Liver (tissue), 9 donors: ENCODE results near the gene OSBPL5. TPM values are rescaled to one million over a fixed set of nuclear protein-coding genes. Genes with fewer than 3 reads are reported as not detected.

ENCODE experiments used
- DNase-seq: peaks from one replicate; pipeline ENCODE4 v3.0.0-alpha.2; 2017; ENCODE audit warnings: low spot score
- H3K27ac ChIP-seq, 2 donors: one replicate each; pipeline ENCODE4 v1.7.0; 2013; ENCODE audit warnings: inconsistent platforms in 2 of 2, low read length in 2 of 2, control low read depth in 1 of 2, low read depth in 1 of 2, mild to moderate bottlenecking in 1 of 2
- H3K27me3 ChIP-seq, 4 donors: one replicate each; pipeline versions ENCODE4 v1.6.1 to v1.7.0; 2013; ENCODE audit warnings: low read length in 3 of 4, inconsistent platforms in 1 of 4, mild to moderate bottlenecking in 1 of 4, moderate library complexity in 1 of 4; ENCODE audit not compliant: control insufficient read depth in 4 of 4, insufficient read depth in 4 of 4
- H3K36me3 ChIP-seq, 4 donors: one replicate each; pipeline versions ENCODE4 v1.6.1 to v1.7.0; 2013; ENCODE audit warnings: low read length in 3 of 4, mild to moderate bottlenecking in 3 of 4, low read depth in 1 of 4, moderate library complexity in 1 of 4; ENCODE audit not compliant: control insufficient read depth in 4 of 4, insufficient read depth in 3 of 4
- H3K4me1 ChIP-seq, 4 donors: one replicate each; pipeline versions ENCODE4 v1.6.1 to v1.7.0; 2013; ENCODE audit warnings: low read length in 3 of 4, mild to moderate bottlenecking in 3 of 4, moderate library complexity in 1 of 4; ENCODE audit not compliant: control insufficient read depth in 4 of 4, insufficient read depth in 4 of 4
- H3K4me3 ChIP-seq, 3 donors: one replicate each; pipeline versions ENCODE4 v1.6.1 to v1.7.0; 2013; ENCODE audit warnings: low read length in 3 of 3, control low read depth in 1 of 3, low read depth in 1 of 3, mild to moderate bottlenecking in 1 of 3
- H3K9ac ChIP-seq, 2 donors: one replicate each; pipeline ENCODE4 v1.7.0; 2013; ENCODE audit warnings: low read length in 2 of 2, mild to moderate bottlenecking in 2 of 2, moderate library complexity in 2 of 2, control low read depth in 1 of 2, low read depth in 1 of 2
- H3K9me3 ChIP-seq, 4 donors: one replicate each; pipeline versions ENCODE4 v1.6.1 to v1.7.0; 2013; ENCODE audit warnings: low read length in 3 of 4; ENCODE audit not compliant: control insufficient read depth in 4 of 4
- ATF3 ChIP-seq: IDR thresholded peaks from 2 replicates; pipeline ENCODE4 v1.6.1; 2016; ENCODE audit warnings: antibody characterized with exemption
- CTCF ChIP-seq: fragments of 150-350 bp; IDR thresholded peaks from 2 replicates; pipeline ENCODE4 v1.5.1; 2017; ENCODE audit warnings: improper control_type of control experiment, low read depth, low read length; ENCODE audit not compliant: missing input control
- EGR1 ChIP-seq, 2 donors: IDR thresholded peaks; 2 replicates each; pipeline ENCODE4 v1.6.1; 2016 to 2018; ENCODE audit warnings: antibody characterized with exemption in 2 of 2, low read depth in 2 of 2
- FOXA1 ChIP-seq: IDR thresholded peaks from 2 replicates; pipeline ENCODE4 v1.6.1; 2016; ENCODE audit warnings: antibody characterized with exemption
- FOXA2 ChIP-seq: IDR thresholded peaks from 2 replicates; pipeline ENCODE4 v1.6.1; 2016; ENCODE audit warnings: antibody characterized with exemption
- GABPA ChIP-seq, 2 donors: IDR thresholded peaks in 1 of 2; conservative IDR thresholded peaks in 1 of 2; 2 replicates each; pipeline ENCODE4 v1.6.1; 2016; ENCODE audit warnings: antibody characterized with exemption in 2 of 2, mild to moderate bottlenecking in 1 of 2, moderate library complexity in 1 of 2
- HNF4A ChIP-seq, 2 donors: conservative IDR thresholded peaks; 2 replicates each; pipeline ENCODE4 v1.6.1; 2016; ENCODE audit warnings: antibody characterized with exemption in 2 of 2, mild to moderate bottlenecking in 2 of 2
- HNF4G ChIP-seq: IDR thresholded peaks from 2 replicates; pipeline ENCODE4 v1.6.1; 2016; ENCODE audit warnings: antibody characterized with exemption
- JUND ChIP-seq, 2 donors: IDR thresholded peaks; 2 replicates each; pipeline ENCODE4 v1.6.1; 2016; ENCODE audit warnings: antibody characterized with exemption in 2 of 2
- MAX ChIP-seq: IDR thresholded peaks from 2 replicates; pipeline ENCODE4 v1.6.1; 2016; ENCODE audit warnings: antibody characterized with exemption
- NR2F2 ChIP-seq: IDR thresholded peaks from 2 replicates; pipeline ENCODE4 v1.6.1; 2016; ENCODE audit warnings: antibody characterized with exemption
- RAD21 ChIP-seq, 2 donors: IDR thresholded peaks; 2 replicates each; pipeline ENCODE4 v1.6.1; 2016; ENCODE audit warnings: antibody characterized with exemption in 2 of 2, mild to moderate bottlenecking in 2 of 2
- REST ChIP-seq: IDR thresholded peaks from 2 replicates; pipeline ENCODE4 v1.6.1; 2016; ENCODE audit warnings: antibody characterized with exemption, mild to moderate bottlenecking
- RXRA ChIP-seq, 2 donors: IDR thresholded peaks; 2 replicates each; pipeline ENCODE4 v1.6.1; 2017 to 2018; ENCODE audit warnings: antibody characterized with exemption in 2 of 2, mild to moderate bottlenecking in 1 of 2
- SP1 ChIP-seq: IDR thresholded peaks from 2 replicates; pipeline ENCODE4 v1.6.1; 2018; ENCODE audit warnings: antibody characterized with exemption, mild to moderate bottlenecking
- TAF1 ChIP-seq: conservative IDR thresholded peaks from 2 replicates; pipeline ENCODE4 v1.6.1; 2016; ENCODE audit warnings: antibody characterized with exemption, mild to moderate bottlenecking
- YY1 ChIP-seq: IDR thresholded peaks from 2 replicates; pipeline ENCODE4 v1.6.1; 2016; ENCODE audit warnings: antibody characterized with exemption, mild to moderate bottlenecking
- ZBTB33 ChIP-seq: IDR thresholded peaks from 2 replicates; pipeline ENCODE4 v1.6.1; 2016; ENCODE audit warnings: antibody characterized with exemption
- WGBS: extraction: QIAGEN DNeasy Blood & Tissue Kit; methylation state at CpG from one replicate; pipeline ENCODE4 v1.1.7; 2013; 5-methylcytosine and 5-hydroxymethylcytosine counted together
- polyA plus RNA-seq, 2 donors: library from polyadenylated mRNA; stranded (reverse) in 1 of 2; unstranded in 1 of 2; fragments of 200-250 nt in 1 of 2; fragments of >200 nt in 1 of 2; fragmentation: Nextera tagmentation in 1 of 2; extraction: Ambion mirVana in 1 of 2; gene quantifications; one replicate each; pipeline versions ENCODE4 v1.2.1 to v1.2.3, GENCODE V29; 2013 to 2015
- total RNA-seq, 2 donors: library from RNA; depleted of rRNA; stranded (reverse); fragments of >200 nt; gene quantifications; one replicate each; pipeline ENCODE4 v1.2.3, GENCODE V29; 2014
- donor health status: healthy.
- donor health status: healthy.
- donor health status: healthy.
- donor health status: healthy.
- donor health status: healthy.

The OSBPL5 gene
- total and polyA plus RNA-seq, 4 donors: 0.74 to 6.2 (median 3.9) TPM

- no peak for DNase-seq
- Histone ChIP-seq H3K27ac (no peak overlapping the region), H3K9me3 (no peaks in the 10 kb centered on the region), H3K27me3 (no peaks in the 10 kb centered on the region), H3K4me3 (no peak overlapping the region), H3K9ac (no peak overlapping the region), H3K36me3 (no peaks in the 10 kb centered on the region), H3K4me1 (no peaks in the 10 kb centered on the region)
- 88% methylated on average over 6 of the region's 6 CpGs for WGBS
- TF ChIP-seq GABPA (IDR thresholded peaks at IDR 0.05 in 1 of 2, conservative IDR thresholded peaks at IDR 0.05 in 1 of 2) (no peak), RAD21 (IDR thresholded peaks at IDR 0.05) (no peak), FOXA2 (no peak), SP1 (no peak)
Measured at GRCh38 chr11:3081386-3081751, 83.7 kb downstream of the OSBPL5 start.

GRCh38 chr11:3080733-3081385 lies 84.3 kb downstream of the OSBPL5 start:
- no peak for DNase-seq
- Histone ChIP-seq H3K27ac (no peak overlapping the region), H3K36me3 (no peaks in the 10 kb centered on the region), H3K9me3 (no peaks in the 10 kb centered on the region), H3K4me1 (no peaks in the 10 kb centered on the region), H3K27me3 (no peaks in the 10 kb centered on the region), H3K4me3 (no peak overlapping the region), H3K9ac (no peak overlapping the region)
- WGBS: 85% methylated on average over 13 of the region's 13 CpGs
- no peak for TF ChIP-seq FOXA1
- no peak for TF ChIP-seq HNF4G
- no peak for TF ChIP-seq GABPA (IDR thresholded peaks at IDR 0.05 in 1 of 2, conservative IDR thresholded peaks at IDR 0.05 in 1 of 2)
- no peak for TF ChIP-seq JUND (IDR thresholded peaks at IDR 0.05)
- no peak for TF ChIP-seq RXRA (IDR thresholded peaks at IDR 0.05)
- no peak for TF ChIP-seq EGR1 (IDR thresholded peaks at IDR 0.05; ENCODE audit: low read depth in 2 of 2)
- TF ChIP-seq REST: no peak
- TF ChIP-seq FOXA2: no peak
- no peak for TF ChIP-seq NR2F2
- no peak for TF ChIP-seq HNF4A (conservative IDR thresholded peaks at IDR 0.05)
- TF ChIP-seq RAD21 (IDR thresholded peaks at IDR 0.05): no peak
- no peak for TF ChIP-seq YY1
- TF ChIP-seq ZBTB33: no peak
- no peak for TF ChIP-seq MAX
- no peak for TF ChIP-seq CTCF
- no peak for TF ChIP-seq SP1
- TF ChIP-seq TAF1: no peak
- TF ChIP-seq ATF3: no peak
